Effector memory CD4-positive, alpha-beta T cell (primary cell): ENCODE data around the gene TP53I13.

Source experiments
- DNase-seq, 3 donors: peaks; one replicate each; pipeline ENCODE4 v3.0.0-alpha.2; 2020
- H3K27ac ChIP-seq: 2 replicates; pipeline ENCODE4 v1.7.0; 2013; ENCODE audit warnings: mild to moderate bottlenecking, low read length, moderate library complexity; ENCODE audit not compliant: insufficient read depth, poor library complexity, severe bottlenecking
- H3K27me3 ChIP-seq: replicated peaks from 2 replicates; pipeline ENCODE4 v1.7.0; 2013; ENCODE audit warnings: mild to moderate bottlenecking, low read length; ENCODE audit not compliant: insufficient read depth, control insufficient read depth, poor library complexity, severe bottlenecking
- H3K36me3 ChIP-seq: 2 replicates; pipeline ENCODE4 v1.7.0; 2013; ENCODE audit warnings: mild to moderate bottlenecking, low read length, moderate library complexity; ENCODE audit not compliant: control insufficient read depth, insufficient read depth
- H3K4me1 ChIP-seq: 2 replicates; pipeline ENCODE4 v1.7.0; 2013; ENCODE audit warnings: low read length, mild to moderate bottlenecking; ENCODE audit not compliant: control insufficient read depth, insufficient read depth, poor library complexity, severe bottlenecking
- H3K4me3 ChIP-seq: 2 replicates; pipeline ENCODE4 v1.7.0; 2013; ENCODE audit warnings: low read length, low read depth, mild to moderate bottlenecking; ENCODE audit not compliant: insufficient read depth, poor library complexity, severe bottlenecking
- H3K9me3 ChIP-seq: 2 replicates; pipeline ENCODE4 v1.7.0; 2013; ENCODE audit warnings: mild to moderate bottlenecking, low read length, moderate library complexity; ENCODE audit not compliant: control insufficient read depth

Gene TP53I13

GRCh38 chr17:29617125-29617480 is 48.6 kb downstream of the TP53I13 start:
- H3K36me3 ChIP-seq = no peaks in the 10 kb centered on the region
- no peaks in the 10 kb centered on the region for H3K27me3 ChIP-seq
- H3K27ac ChIP-seq = peak overlapping the region; percentile 52
- peaks cover 60% of the 10 kb centered on the region for H3K4me1 ChIP-seq
- no peaks in the 10 kb centered on the region for H3K9me3 ChIP-seq
- H3K4me3 ChIP-seq = peak overlapping the region; percentile 68
- peak; percentile 79 to 88 (median 81) for DNase-seq

GRCh38 chr17:29617481-29618271 is 49.2 kb downstream of the TP53I13 start:
- Histone ChIP-seq H3K27me3 (no peaks in the 10 kb centered on the region), H3K4me1 (peaks cover 65% of the 10 kb centered on the region), H3K36me3 (no peaks in the 10 kb centered on the region), H3K27ac (peak overlapping the region; percentile 52), H3K4me3 (peak overlapping the region; percentile 68), H3K9me3 (no peaks in the 10 kb centered on the region)
- DNase-seq = peak; percentile 77 to 81 (median 79)

GRCh38 chr17:29618272-29619065 is 50.0 kb downstream of the TP53I13 start:
- Histone ChIP-seq H3K4me3 (peak overlapping the region; percentile 68), H3K9me3 (no peaks in the 10 kb centered on the region), H3K4me1 (peaks cover 63% of the 10 kb centered on the region), H3K36me3 (no peaks in the 10 kb centered on the region), H3K27ac (no peak overlapping the region), H3K27me3 (no peaks in the 10 kb centered on the region)
- no peak for DNase-seq

GRCh38 chr17:29619251-29619650 is 50.8 kb downstream of the TP53I13 start:
- Histone ChIP-seq H3K27ac (no peak overlapping the region), H3K4me1 (peaks cover 55% of the 10 kb centered on the region), H3K27me3 (no peaks in the 10 kb centered on the region), H3K4me3 (no peak overlapping the region), H3K9me3 (no peaks in the 10 kb centered on the region), H3K36me3 (no peaks in the 10 kb centered on the region)
- no peak for DNase-seq

- Histone ChIP-seq H3K27ac (no peak overlapping the region), H3K27me3 (no peaks in the 10 kb centered on the region), H3K4me1 (peaks cover 45% of the 10 kb centered on the region), H3K9me3 (no peaks in the 10 kb centered on the region), H3K36me3 (no peaks in the 10 kb centered on the region), H3K4me3 (no peak overlapping the region)
- DNase-seq = no peak
Measured at GRCh38 chr17:29620271-29620670, 51.8 kb downstream of the TP53I13 start.

- peaks cover 38% of the 10 kb centered on the region for H3K4me1 ChIP-seq
- no peaks in the 10 kb centered on the region for H3K9me3 ChIP-seq
- H3K36me3 ChIP-seq = no peaks in the 10 kb centered on the region
- no peak overlapping the region for H3K4me3 ChIP-seq
- no peaks in the 10 kb centered on the region for H3K27me3 ChIP-seq
- H3K27ac ChIP-seq = no peak overlapping the region
- no peak for DNase-seq
Measured at GRCh38 chr17:29620779-29621500, 52.4 kb downstream of the TP53I13 start.

- Histone ChIP-seq H3K27ac (no peak overlapping the region), H3K36me3 (no peaks in the 10 kb centered on the region), H3K4me1 (peaks cover 30% of the 10 kb centered on the region), H3K27me3 (no peaks in the 10 kb centered on the region), H3K9me3 (no peaks in the 10 kb centered on the region), H3K4me3 (peak overlapping the region; percentile 79)
- DNase-seq = no peak
Measured at GRCh38 chr17:29621751-29622194, 53.3 kb downstream of the TP53I13 start.
